Astrocyte of the cerebellum (primary cell): ENCODE data around the gene CYP4Z1.

Experiments used
- DNase-seq: peaks from one replicate; pipeline ENCODE4 v3.0.0-alpha.2; 2011; ENCODE audit warnings: low read depth
- H3K4me3 ChIP-seq: 2 replicates; pipeline ENCODE4 v1.5.1; 2011; ENCODE audit warnings: mild to moderate bottlenecking, low read depth, low read length, moderate library complexity
- in situ Hi-C: cut with HindIII; loops from 2 replicates; pipeline ENCODE4 v1.10.0; 2017; ENCODE audit warnings: low sequenced_read_pairs
- TF ChIP-seq, protein P1 (sequence below): IDR thresholded peaks from 2 replicates; pipeline ENCODE4 v1.5.1; 2012; ENCODE audit warnings: low read length, low read depth, moderate library complexity, mild to moderate bottlenecking; ENCODE audit errors: missing control alignments

Gene CYP4Z1

GRCh38 chr1:47160716-47161115, 93.7 kb downstream of the CYP4Z1 start:
- in situ Hi-C loops: no loop called here
- TF ChIP-seq, protein P1, sequence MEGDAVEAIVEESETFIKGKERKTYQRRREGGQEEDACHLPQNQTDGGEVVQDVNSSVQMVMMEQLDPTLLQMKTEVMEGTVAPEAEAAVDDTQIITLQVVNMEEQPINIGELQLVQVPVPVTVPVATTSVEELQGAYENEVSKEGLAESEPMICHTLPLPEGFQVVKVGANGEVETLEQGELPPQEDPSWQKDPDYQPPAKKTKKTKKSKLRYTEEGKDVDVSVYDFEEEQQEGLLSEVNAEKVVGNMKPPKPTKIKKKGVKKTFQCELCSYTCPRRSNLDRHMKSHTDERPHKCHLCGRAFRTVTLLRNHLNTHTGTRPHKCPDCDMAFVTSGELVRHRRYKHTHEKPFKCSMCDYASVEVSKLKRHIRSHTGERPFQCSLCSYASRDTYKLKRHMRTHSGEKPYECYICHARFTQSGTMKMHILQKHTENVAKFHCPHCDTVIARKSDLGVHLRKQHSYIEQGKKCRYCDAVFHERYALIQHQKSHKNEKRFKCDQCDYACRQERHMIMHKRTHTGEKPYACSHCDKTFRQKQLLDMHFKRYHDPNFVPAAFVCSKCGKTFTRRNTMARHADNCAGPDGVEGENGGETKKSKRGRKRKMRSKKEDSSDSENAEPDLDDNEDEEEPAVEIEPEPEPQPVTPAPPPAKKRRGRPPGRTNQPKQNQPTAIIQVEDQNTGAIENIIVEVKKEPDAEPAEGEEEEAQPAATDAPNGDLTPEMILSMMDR: no peak
- DNase-seq: no peak
- no peak overlapping the region for H3K4me3 ChIP-seq

DNA sequence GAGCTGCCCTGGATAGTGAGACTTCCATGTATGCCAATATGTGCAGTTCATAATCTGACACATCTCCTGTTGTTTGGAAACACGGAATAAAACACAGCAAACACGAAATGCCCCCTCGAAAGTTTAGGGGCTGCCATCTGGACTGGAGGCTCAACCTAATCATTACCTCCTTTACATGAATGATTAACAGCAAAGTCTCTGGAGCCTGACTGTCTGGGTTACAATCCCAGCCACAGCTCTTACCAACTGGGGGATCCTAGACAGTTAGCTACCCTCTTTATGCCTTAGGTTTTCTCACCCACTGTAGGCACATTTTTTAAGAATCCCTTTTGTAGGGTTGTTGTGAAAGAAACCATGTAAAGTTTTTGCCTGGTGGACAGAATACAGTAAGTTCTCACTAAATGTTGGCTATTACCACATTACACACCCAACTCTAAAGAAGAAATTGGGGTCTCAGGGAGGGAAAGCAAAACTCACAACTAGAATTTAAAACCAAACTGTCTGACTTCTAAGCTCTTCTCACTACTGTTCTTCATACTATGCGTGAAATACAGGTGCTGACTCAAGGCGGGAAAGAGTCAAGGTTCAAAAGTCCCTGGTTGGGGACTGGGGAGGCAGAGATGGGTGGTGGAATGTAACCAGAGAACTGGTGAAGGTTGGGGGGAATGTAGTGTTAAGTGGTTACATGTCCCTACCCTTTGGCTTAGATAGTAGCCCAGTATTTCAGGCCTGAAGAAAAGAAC, 94.4 kb downstream of the CYP4Z1 start:
- DNase-seq: no peak
- no peak overlapping the region for H3K4me3 ChIP-seq
- TF ChIP-seq, protein P1: no peak
- in situ Hi-C loops: no loop called here

- in situ Hi-C loops: no loop called here
- no peak overlapping the region for H3K4me3 ChIP-seq
- TF ChIP-seq, protein P1: no peak
- no peak for DNase-seq
Observed at GRCh38 chr1:47164552-47164951, 97.5 kb downstream of the CYP4Z1 start.
